K562 (cell line): ENCODE measurements around the gene ITGAE. TPM values are rescaled to one million over a fixed set of nuclear protein-coding genes. Genes with fewer than 3 reads are reported as not detected.

Experiments
- CCAR2 ChIP-seq: fragments of 200-400 bp; formaldehyde crosslinking; IDR thresholded peaks from 2 replicates; pipeline ENCODE4 v1.6.1; 2017; ENCODE audit warnings: mild to moderate bottlenecking, low read depth, low read length
- TAF1 ChIP-seq: IDR thresholded peaks from 2 replicates; pipeline ENCODE4 v1.6.1; 2011; ENCODE audit warnings: mild to moderate bottlenecking, low read length, moderate library complexity; ENCODE audit not compliant: insufficient read depth, control insufficient read depth, severe bottlenecking; ENCODE audit errors: extremely low read depth
- XRCC3 ChIP-seq: fragments of 450-650 bp; IDR thresholded peaks from 2 replicates; pipeline ENCODE4 v1.6.1; 2017; ENCODE audit warnings: mild to moderate bottlenecking, moderate library complexity
- polyA plus RNA-seq, 8 experiments: library from polyadenylated mRNA; depleted of rRNA in 4 of 8; stranded (reverse) in 5 of 8; unstranded in 3 of 8; fragments of >200 nt; fragmentation: Nextera tagmentation in 2 of 8; fragmentation: Illumina TruSeq in 1 of 8; extraction: Ambion mirVana in 2 of 8; extraction: Trizol in 1 of 8; gene quantifications; 2 replicates each; pipeline versions ENCODE4 v1.2.1 to v1.2.3, GENCODE V29; 2011 to 2014; ENCODE audit warnings: inconsistent platforms in 1 of 8, missing spikeins in 1 of 8
- total RNA-seq, 7 experiments: library from RNA; depleted of rRNA in 6 of 7; stranded (reverse); fragments of >200 nt in 6 of 7; fragmentation: Illumina TruSeq in 2 of 7; extraction: Trizol in 2 of 7; gene quantifications; 2 replicates each; pipeline versions ENCODE4 v1.2.1 to v1.2.3, GENCODE V29; 2011 to 2021; ENCODE audit warnings: low replicate concordance in 1 of 7
- TF ChIP-seq, protein P1 (sequence below): fragments of 450-650 bp; IDR thresholded peaks from 2 replicates; pipeline ENCODE4 v1.6.1; 2016; ENCODE audit warnings: borderline replicate concordance
- TF ChIP-seq, protein P2 (sequence below): fragments of 450-650 bp; IDR thresholded peaks from one replicate; pipeline ENCODE4 v1.6.1; 2018; ENCODE audit warnings: mild to moderate bottlenecking, moderate library complexity; ENCODE audit not compliant: partially characterized antibody
- TF ChIP-seq, protein P3 (sequence below): sonication (generic); formaldehyde crosslinking; IDR thresholded peaks from 2 replicates; pipeline ENCODE4 v1.8.1; 2023; ENCODE audit warnings: mild to moderate bottlenecking, missing genetic modification reagents

The ITGAE gene
- total and polyA plus RNA-seq, 9 of the 15 experiments (the other 6 are each of a cell fraction or from before 2014, with no cell fraction given): 14.8 to 160 (median 27.0) TPM

DNA sequence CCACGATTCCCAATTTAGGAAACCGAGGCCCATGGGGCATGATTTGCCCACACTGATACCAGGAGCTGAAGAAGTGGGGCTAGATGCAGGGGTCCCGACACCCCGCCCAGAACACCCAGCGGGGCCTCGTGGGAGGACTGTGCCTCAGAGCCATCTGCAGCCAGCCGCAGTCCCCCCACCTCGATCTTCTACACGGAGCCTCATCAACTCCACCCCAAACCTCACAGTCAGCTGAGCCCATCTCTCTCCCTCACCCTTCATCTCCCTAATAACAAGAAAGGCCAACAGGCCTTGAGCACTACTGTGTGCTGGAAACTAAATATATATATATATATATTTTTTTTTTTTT is 4.2 kb downstream of the ITGAE start (continued):
- TF ChIP-seq, protein P1, sequence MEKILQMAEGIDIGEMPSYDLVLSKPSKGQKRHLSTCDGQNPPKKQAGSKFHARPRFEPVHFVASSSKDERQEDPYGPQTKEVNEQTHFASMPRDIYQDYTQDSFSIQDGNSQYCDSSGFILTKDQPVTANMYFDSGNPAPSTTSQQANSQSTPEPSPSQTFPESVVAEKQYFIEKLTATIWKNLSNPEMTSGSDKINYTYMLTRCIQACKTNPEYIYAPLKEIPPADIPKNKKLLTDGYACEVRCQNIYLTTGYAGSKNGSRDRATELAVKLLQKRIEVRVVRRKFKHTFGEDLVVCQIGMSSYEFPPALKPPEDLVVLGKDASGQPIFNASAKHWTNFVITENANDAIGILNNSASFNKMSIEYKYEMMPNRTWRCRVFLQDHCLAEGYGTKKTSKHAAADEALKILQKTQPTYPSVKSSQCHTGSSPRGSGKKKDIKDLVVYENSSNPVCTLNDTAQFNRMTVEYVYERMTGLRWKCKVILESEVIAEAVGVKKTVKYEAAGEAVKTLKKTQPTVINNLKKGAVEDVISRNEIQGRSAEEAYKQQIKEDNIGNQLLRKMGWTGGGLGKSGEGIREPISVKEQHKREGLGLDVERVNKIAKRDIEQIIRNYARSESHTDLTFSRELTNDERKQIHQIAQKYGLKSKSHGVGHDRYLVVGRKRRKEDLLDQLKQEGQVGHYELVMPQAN: no peak
- TF ChIP-seq XRCC3 (no peak), TAF1 (no peak), CCAR2 (no peak)
- TF ChIP-seq, protein P2, sequence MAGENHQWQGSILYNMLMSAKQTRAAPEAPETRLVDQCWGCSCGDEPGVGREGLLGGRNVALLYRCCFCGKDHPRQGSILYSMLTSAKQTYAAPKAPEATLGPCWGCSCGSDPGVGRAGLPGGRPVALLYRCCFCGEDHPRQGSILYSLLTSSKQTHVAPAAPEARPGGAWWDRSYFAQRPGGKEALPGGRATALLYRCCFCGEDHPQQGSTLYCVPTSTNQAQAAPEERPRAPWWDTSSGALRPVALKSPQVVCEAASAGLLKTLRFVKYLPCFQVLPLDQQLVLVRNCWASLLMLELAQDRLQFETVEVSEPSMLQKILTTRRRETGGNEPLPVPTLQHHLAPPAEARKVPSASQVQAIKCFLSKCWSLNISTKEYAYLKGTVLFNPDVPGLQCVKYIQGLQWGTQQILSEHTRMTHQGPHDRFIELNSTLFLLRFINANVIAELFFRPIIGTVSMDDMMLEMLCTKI: no peak
- TF ChIP-seq, protein P3, sequence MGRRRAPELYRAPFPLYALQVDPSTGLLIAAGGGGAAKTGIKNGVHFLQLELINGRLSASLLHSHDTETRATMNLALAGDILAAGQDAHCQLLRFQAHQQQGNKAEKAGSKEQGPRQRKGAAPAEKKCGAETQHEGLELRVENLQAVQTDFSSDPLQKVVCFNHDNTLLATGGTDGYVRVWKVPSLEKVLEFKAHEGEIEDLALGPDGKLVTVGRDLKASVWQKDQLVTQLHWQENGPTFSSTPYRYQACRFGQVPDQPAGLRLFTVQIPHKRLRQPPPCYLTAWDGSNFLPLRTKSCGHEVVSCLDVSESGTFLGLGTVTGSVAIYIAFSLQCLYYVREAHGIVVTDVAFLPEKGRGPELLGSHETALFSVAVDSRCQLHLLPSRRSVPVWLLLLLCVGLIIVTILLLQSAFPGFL: no peak
- TF ChIP-seq, all 486 proteins: peak for 0
